ENCODE measurements around the gene FAAP100.

DNA sequence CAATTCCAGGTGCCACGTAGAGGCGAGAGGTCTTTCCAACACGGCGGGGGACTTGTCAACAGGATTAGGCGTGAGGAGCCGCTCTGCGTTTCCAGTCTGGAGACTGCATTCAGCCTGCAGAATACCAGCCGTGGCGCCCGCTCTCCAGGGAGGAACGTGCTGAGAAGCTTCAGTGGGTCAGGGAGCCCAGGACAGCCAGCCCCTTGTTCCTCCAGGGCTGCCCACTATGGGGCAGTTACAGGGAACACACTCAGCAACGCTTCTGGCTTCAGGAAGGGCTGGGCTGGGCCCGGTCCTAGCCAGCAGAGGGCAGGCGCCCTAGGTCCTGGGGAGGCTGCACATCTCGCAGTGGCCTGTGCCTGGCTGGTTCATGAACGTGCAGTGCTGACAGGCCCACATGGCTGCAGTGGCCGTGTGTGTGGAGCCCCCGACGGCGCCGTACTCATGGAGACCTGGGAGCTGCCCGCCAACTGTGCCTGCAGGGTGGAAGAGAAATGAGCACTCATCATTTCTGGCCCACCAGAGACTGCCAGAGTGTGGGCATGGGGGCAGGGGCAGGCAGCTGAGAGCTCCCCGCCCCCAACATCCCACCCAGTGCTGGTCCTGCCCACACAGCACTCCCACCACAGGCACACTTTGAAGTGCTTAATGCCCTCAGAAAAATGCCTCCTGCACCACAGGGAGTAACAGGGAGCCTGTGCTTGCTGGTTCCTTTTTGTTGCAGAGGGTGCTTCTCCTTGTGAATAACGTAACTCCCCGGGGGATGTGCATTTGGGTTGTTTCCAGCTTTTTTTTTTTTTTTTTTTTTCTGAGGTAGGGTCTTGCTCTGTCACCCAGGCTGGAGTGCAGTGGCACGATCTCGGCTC lies 7.0 kb upstream of the FAAP100 start:
- TF ChIP-seq, protein P1, sequence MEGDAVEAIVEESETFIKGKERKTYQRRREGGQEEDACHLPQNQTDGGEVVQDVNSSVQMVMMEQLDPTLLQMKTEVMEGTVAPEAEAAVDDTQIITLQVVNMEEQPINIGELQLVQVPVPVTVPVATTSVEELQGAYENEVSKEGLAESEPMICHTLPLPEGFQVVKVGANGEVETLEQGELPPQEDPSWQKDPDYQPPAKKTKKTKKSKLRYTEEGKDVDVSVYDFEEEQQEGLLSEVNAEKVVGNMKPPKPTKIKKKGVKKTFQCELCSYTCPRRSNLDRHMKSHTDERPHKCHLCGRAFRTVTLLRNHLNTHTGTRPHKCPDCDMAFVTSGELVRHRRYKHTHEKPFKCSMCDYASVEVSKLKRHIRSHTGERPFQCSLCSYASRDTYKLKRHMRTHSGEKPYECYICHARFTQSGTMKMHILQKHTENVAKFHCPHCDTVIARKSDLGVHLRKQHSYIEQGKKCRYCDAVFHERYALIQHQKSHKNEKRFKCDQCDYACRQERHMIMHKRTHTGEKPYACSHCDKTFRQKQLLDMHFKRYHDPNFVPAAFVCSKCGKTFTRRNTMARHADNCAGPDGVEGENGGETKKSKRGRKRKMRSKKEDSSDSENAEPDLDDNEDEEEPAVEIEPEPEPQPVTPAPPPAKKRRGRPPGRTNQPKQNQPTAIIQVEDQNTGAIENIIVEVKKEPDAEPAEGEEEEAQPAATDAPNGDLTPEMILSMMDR (conservative IDR thresholded peaks at IDR 0.05): no peak
- TF ChIP-seq EZH2 (IDR thresholded peaks at IDR 0.05; ENCODE audit: low read depth): no peak
